GM06990 (cell line): Measurements from ENCODE around the gene FLT3LG.

ENCODE experiments used
- DNase-seq: peaks from one replicate; pipeline ENCODE4 v3.0.0-alpha.2; 2011; ENCODE audit not compliant: insufficient read length; ENCODE audit errors: extremely low read depth
- H3K27me3 ChIP-seq: replicated peaks from 2 replicates; pipeline ENCODE4 v1.6.0; 2011; ENCODE audit warnings: low read length; ENCODE audit not compliant: control insufficient read depth, insufficient read depth
- H3K36me3 ChIP-seq: 2 replicates; pipeline ENCODE4 v1.5.1; 2011; ENCODE audit warnings: low read length; ENCODE audit not compliant: control insufficient read depth, insufficient read depth
- H3K4me3 ChIP-seq: replicated peaks from 2 replicates; pipeline ENCODE4 v1.5.1; 2011; ENCODE audit warnings: low read depth, mild to moderate bottlenecking, control low read depth, low read length
- CTCF ChIP-seq: IDR thresholded peaks from 2 replicates; pipeline ENCODE4 v1.5.1; 2011; ENCODE audit warnings: low read length, control low read depth, mild to moderate bottlenecking, inconsistent platforms; ENCODE audit not compliant: insufficient read depth, poor library complexity, severe bottlenecking

The FLT3LG gene

GRCh38 chr19:49461656-49462055 lies 12.4 kb upstream of the FLT3LG start:
- no peak for TF ChIP-seq CTCF
- DNase-seq: no peak
- peaks cover 13% of the 10 kb centered on the region for H3K36me3 ChIP-seq

GRCh38 chr19:49462492-49462891 lies 11.5 kb upstream of the FLT3LG start:
- H3K27me3 ChIP-seq: no peaks in the 10 kb centered on the region
- DNase-seq: no peak
- H3K4me3 ChIP-seq: no peak overlapping the region
- peaks cover 13% of the 10 kb centered on the region for H3K36me3 ChIP-seq
- no peak for TF ChIP-seq CTCF

More at GRCh38 chr19:49461656-49462055, 12.4 kb upstream of the FLT3LG start:
- Histone ChIP-seq H3K4me3 (no peak overlapping the region), H3K27me3 (no peaks in the 10 kb centered on the region)

- H3K27me3 ChIP-seq: no peaks in the 10 kb centered on the region
- TF ChIP-seq CTCF: no peak
- H3K36me3 ChIP-seq: peaks cover 16% of the 10 kb centered on the region
- no peak for DNase-seq
- H3K4me3 ChIP-seq: no peak overlapping the region
Measured at GRCh38 chr19:49463960-49464740, 9.9 kb upstream of the FLT3LG start.

- DNase-seq: no peak
- TF ChIP-seq CTCF: no peak
Measured at GRCh38 chr19:49465371-49465770, 8.6 kb upstream of the FLT3LG start.

GRCh38 chr19:49468199-49468598 lies 5.8 kb upstream of the FLT3LG start:
- H3K36me3 ChIP-seq: peaks cover 10% of the 10 kb centered on the region
- no peak overlapping the region for H3K4me3 ChIP-seq
- H3K27me3 ChIP-seq: no peaks in the 10 kb centered on the region
- DNase-seq: no peak
- TF ChIP-seq CTCF: no peak

More at GRCh38 chr19:49465371-49465770, 8.6 kb upstream of the FLT3LG start:
- peaks cover 12% of the 10 kb centered on the region for H3K36me3 ChIP-seq
- no peak overlapping the region for H3K4me3 ChIP-seq
- H3K27me3 ChIP-seq: no peaks in the 10 kb centered on the region
